Umbilical cord (tissue), 2 donors: ENCODE data around the gene TBR1. TPM values are rescaled to one million over a fixed set of nuclear protein-coding genes. Genes with fewer than 3 reads are reported as not detected.

Experiments
- DNase-seq: peaks from one replicate; pipeline ENCODE4 v3.0.0-alpha.2; 2015; ENCODE audit warnings: low spot score
- total RNA-seq: library from RNA; depleted of rRNA; stranded (reverse); fragments of >200 nt; gene quantifications from one replicate; pipeline ENCODE4 v1.2.3, GENCODE V29; 2014; ENCODE audit warnings: low replicate concordance; ENCODE audit not compliant: insufficient read depth

TBR1 gene
- 4.3 TPM for total RNA-seq

DNA sequence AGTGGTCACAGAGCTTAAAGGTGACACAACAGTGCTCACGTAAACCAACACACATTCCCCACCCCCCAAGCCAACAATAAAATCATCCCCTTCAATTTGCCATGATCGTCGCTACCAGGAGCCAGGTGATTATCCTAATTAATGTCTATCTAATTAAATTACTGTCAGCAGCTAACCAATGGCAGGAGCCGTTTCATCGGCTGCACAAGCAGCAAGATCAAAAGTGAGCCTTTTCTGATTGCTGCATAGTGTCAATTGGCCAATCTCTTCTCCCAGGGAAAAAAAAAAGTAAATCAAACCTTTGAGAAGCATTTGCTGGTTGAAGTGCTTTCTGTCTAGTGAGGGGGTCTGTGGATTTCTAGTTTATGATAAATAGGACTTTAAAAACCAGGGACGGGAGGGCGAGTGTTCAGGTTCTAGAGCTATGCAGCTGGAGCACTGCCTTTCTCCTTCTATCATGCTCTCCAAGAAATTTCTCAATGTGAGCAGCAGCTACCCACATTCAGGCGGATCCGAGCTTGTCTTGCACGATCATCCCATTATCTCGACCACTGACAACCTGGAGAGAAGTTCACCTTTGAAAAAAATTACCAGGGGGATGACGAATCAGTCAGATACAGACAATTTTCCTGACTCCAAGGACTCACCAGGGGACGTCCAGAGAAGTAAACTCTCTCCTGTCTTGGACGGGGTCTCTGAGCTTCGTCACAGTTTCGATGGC lies at the start of gene TBR1:
Gene TBR1, plus strand, starts transcription at position 311 of the 721 bp plus-strand sequence. Its CDS starts 114 bp downstream, at position 425.
- peak; percentile 13 for DNase-seq

DNA sequence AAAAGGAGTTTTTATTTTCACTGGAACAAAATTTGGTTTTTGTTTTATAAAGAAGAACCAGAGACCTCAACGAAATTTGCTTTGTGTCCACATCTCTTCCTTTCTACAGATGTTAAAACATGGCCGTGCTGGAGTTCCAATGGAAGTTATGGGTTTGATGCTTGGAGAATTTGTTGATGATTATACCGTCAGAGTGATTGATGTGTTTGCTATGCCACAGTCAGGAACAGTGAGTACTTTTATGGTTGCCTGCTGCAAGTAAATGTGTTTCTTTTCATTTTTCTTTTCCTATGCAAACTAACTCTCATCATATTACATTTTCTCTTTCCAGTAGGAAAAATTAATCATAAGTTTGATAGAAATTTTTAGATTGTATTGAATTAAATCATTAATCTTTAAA lies 48.4 kb upstream of the TBR1 start:
- no peak for DNase-seq

DNA sequence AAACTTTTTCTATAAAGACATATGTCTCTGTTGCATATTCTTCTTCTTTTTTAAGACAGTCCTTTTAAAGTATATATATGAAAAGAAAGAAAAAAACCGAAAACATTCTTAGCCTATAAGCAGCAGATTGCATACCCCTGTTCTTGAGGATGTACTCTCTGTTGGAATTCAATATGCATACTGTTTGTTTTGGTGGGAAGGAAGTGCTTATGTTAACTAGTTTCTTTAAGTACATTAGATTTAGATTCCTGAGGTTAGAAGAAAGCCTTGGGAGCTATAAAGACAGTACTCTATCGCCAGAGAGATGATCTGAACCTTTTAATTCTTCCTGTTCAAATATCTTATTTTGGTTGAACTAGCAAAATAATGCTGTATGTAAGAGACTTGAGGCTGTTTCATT lies 46.8 kb upstream of the TBR1 start:
- no peak for DNase-seq

DNA sequence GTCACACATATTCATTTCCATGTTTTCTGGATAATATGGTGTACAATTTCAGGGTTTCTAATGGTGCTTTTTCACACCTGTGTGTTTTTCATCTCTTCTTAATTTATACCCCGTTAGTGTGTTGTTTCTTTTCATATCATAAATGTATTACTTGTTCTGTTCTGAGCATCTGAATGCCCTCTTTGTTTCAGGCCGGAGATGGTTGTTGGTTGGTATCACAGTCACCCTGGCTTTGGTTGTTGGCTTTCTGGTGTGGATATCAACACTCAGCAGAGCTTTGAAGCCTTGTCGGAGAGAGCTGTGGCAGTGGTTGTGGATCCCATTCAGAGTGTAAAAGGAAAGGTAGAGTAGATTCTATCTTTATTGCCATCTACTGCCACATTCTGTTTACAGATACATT lies 45.1 kb upstream of the TBR1 start:
- DNase-seq, result no peak

- no peak for DNase-seq
Measured at GRCh38 chr2:161371869-161372268, 44.2 kb upstream of the TBR1 start.

GRCh38 chr2:161373942-161374341 lies 42.2 kb upstream of the TBR1 start:
- DNase-seq, result no peak

DNA sequence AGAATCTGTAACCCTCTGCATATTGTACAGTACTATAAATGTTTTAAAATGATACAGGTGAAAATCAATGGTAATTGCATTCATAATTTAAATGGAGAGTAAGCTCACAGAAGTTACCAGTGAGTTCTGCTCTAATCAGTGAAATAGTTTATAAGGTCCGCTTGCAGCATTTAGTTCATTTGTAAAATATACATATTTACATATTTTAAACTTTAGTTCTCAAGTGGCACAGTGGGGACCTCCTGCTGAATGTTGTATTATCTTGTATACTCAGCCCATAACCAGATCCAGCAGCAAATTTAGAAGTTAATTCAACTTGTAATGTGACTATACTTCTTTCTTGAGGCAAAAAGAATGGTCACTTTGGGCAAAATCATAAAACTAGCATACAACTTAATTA lies 41.7 kb upstream of the TBR1 start:
- no peak for DNase-seq

DNA sequence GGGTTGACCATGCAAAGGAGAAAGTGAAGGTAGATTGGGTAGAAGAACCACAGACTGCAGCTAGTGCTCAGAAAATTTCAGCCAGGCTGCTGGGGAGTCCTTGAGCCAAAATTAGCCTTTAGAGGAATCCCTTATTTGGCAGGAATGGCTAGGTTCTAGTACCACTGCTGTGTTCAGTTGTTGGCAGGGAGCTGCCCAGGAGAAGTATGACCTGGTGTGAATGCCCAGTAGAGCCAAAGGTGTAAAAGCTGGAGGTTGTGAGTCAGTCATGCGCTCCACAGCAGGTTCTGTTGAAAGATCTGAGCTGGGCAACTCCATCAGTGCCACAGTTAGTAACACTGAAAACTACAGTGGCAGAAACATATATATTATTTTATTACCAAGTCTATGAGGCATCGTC lies 36.4 kb upstream of the TBR1 start:
- DNase-seq, result no peak

DNA sequence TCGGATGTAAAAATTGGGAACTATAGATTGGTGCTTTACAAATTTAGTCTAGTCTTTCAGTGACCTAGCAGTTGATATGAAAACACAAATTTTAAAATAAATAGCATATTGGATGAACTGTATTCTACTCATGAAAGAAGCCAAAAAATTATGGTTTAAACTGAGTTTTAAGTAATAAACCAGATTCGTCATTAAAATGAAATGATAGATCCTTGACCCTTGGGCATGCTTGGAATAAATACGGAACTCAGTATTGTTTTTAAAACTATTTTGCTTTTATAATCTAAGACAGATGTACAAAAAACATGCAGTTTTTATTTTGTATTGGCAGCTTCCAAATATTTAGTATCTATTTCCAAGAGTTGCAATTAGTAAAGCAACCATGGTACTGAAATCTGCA lies 34.6 kb upstream of the TBR1 start:
- no peak for DNase-seq

GRCh38 chr2:161382747-161383146 lies 33.4 kb upstream of the TBR1 start:
- DNase-seq, result no peak

DNA sequence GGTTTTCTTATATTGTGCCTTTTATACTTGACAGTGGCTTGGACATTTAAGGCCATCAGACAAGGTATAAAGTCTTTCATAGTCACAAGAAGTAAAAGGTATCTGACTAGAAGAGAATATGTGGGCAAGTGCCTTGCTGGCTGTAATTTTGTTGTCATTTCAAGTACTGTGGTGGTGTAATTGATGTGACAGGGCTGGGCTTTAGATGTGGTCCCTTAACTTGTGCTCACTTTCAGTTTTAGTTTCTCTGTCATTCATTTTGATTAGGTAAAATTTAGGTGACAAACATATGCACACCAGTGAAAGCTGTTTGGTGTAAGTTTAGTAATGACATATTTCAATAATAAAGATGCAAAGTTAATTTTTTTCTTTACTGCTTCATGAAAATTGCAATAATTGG lies 31.2 kb upstream of the TBR1 start:
- DNase-seq, result no peak

DNA sequence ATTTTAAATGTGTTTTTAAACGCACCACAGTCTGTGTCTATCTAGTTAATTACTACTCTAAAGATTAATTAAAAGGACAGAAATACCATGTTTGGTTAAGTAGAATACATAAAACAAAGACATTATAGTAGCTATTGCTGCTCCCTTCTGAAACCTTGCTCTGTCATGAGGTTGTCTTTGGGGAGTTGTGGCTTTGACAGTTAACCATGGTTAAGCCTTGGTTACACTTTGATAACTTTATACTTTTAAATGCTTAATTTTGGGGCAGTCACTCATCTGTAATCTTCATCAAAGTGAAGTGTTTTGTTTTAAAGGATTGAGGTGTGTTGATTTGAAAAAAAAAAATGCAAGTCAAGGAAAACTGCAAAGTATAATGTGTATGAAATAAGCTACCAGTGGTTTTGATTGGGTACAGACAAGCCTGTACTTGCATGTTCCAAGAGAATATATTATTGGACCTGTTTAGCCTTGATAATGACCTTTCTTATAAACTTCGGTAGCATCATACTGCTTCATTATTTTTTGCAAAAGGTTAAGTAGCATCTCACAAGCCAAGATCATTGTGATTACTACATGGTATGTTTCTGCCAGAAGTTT lies 29.8 kb upstream of the TBR1 start:
- DNase-seq, result no peak

- no peak for DNase-seq
Measured at GRCh38 chr2:161388146-161388779, 27.8 kb upstream of the TBR1 start.

GRCh38 chr2:161391737-161392506 lies 24.2 kb upstream of the TBR1 start:
- no peak for DNase-seq

DNA sequence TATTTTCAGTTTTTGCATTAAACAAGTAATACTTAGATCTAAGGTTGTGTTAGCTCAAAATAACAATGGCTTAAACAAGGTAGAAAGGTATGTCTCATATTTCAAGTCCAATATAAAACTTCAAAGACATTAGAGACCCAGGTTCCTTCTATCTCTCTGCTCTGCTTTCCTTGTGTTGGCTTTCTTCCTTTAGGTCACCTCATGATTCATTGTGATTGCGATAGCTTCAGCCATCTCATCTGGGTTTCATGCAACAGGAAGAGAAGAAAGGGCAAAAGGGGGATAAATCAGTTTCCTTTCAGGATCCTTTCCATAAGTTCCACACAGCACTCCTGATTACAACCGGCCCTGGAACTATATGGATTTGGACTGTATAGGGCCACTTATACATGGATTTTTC lies 16.0 kb upstream of the TBR1 start:
- DNase-seq, result no peak

DNA sequence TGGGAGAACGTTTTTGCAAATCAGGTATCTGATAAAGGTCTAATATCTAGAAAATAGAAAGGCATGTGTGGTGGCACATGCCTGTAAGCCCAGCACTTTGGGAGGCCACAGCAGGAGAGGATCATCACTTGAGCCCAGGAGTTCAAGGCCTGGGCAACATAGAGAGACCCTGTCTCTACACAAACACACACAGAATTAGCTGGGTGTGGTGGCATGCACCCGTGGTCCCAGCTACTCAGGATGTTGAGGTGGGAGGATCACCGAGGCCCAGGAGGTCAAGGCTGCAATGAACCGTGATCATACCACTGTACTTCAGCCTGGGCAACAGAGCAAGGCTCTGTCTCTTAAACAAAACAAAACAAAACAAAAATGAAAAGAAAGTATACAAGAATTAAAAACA lies 13.8 kb upstream of the TBR1 start:
- no peak for DNase-seq

DNA sequence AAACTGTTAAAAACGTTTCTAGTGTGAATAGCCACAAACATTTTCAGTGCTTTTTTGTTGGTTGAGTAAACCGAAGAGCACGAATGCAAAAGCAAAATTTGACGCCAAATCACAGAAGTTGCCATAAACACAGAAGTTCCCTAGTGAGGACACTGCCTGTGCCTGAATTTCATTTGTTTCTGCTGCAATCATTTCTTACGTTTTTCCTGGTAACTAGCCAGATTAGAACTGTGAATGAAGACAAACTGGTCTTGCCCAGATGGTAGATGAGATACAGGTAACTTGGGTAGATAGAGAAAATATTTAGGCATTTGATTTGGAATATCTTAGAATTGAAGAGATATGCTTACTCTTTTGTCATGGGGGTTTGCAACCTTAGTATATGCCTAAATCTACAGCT lies 9.8 kb upstream of the TBR1 start:
- DNase-seq, result no peak

GRCh38 chr2:161407597-161407996 lies 8.5 kb upstream of the TBR1 start:
- no peak for DNase-seq

- no peak for DNase-seq
Measured at GRCh38 chr2:161409308-161409907, 6.7 kb upstream of the TBR1 start.

DNA sequence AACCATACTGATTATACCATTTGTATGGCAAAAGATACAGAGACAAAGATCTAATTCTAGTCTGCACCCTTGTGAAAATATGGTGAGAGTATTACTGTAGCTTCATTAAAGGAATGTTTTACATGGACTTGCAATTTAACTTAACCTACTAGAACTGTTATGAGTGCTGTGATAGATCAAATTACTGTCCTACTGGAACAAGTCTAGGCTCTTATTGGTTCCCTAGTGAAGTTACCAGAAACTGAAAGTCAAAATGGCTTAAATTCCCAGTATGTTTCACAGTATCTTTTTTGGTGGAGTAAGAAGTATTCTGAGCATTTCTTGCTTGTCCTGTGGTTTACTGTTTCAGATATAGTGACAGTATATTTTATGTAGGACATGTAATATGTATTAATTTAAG lies 3.8 kb upstream of the TBR1 start:
- DNase-seq, result no peak

- peak; percentile 27 for DNase-seq
Measured at GRCh38 chr2:161414042-161415033, 1.8 kb upstream of the TBR1 start.
